GM21717 (cell line): ENCODE results near the gene RPL37A.
A peak's percentile ranks its signal among the peaks of the same experiment; 100 is the strongest.
"Not testable (repeated sequence)": the region's sequence is repeated elsewhere in the genome, so short reads cannot be mapped to it uniquely, and the experiment has no call there.

Experiments
- ATAC-seq: cut with Tn5 transposase; IDR thresholded peaks from one replicate; pipeline ENCODE4 v1.9.1; 2021; ENCODE audit warnings: mild to moderate bottlenecking, moderate library complexity; ENCODE audit not compliant: unreplicated experiment

RPL37A gene

GRCh38 chr2:216516730-216517350, 18.2 kb downstream of the RPL37A start:
- ATAC-seq, result no peak

- no peak for ATAC-seq
Observed at GRCh38 chr2:216517447-216518225, 19.0 kb downstream of the RPL37A start.

- ATAC-seq, result not testable (repeated sequence)
Observed at GRCh38 chr2:216518566-216519119, 20.0 kb downstream of the RPL37A start.

GRCh38 chr2:216519154-216519762, 20.6 kb downstream of the RPL37A start:
- no peak for ATAC-seq

GRCh38 chr2:216520112-216520511, 21.5 kb downstream of the RPL37A start:
- ATAC-seq, result no peak

DNA sequence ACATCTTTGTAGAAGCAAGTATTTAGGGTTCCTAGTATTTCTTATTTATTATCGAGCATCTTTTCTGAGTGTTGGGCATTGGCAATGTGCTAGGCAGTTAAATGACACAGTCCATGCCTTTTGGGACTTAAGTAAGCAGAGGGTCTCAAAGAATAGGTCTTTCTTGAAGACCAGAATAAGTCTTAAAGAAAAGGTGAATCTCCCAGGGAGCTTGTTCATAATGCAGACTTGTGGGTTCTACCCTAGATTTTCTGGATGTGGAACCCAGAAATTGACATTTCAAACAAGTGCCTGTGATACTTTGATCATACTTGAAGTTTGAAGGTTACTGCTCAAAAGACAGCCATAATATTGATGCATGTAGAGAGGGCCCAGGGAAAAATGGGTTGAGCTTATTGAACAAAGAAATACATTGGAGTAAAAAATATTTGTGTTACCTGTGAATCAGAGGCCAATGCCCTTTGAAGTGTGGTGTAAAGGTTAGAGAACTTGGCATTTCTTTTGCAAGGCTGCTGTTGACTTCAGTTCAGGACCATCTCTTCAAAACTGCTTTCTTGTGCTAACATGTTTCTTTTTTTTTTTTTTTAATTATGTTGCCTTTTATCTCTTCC, 24.4 kb downstream of the RPL37A start:
- no peak for ATAC-seq

- no peak for ATAC-seq
Observed at GRCh38 chr2:216525972-216526371, 27.3 kb downstream of the RPL37A start.

DNA sequence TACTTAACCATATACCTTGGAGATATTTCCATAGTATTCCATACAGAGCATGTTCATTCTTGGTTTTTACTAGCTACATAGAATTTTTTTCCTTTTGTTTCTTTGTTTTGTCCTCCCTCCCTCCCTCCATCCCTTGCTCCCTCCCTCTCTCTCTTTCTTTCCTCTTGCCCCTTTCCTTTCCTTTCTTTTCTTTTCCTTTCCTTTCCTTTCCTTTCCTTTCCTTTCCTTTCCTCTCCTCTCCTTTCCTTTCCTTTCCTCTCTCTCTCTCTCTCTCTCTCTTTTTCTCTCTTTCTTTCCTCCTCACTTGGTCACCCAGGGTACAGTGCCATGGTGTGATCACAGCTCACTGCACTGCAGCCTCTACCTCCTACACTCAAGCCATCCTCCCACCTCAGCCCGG, 28.3 kb downstream of the RPL37A start:
- ATAC-seq, result no peak

DNA sequence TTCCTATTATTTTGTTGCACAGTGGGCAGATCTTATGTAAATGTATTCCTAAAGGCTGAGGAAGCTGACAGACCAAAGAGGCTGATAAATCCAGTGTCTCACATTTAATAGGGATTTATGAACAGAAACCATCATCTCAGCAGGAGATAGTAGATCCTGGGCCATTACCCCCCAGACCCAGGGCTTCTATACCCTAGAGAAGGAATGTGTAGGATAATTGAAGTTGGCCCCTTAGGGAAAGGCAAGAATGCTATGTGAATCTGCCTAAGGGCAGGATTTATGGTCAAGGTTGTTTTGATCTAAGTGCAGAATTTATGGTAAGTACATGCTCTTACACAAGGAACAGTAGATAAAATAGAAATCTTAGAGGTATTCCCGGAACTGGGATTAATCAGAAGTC, 29.0 kb downstream of the RPL37A start:
- no peak for ATAC-seq

- no peak for ATAC-seq
Observed at GRCh38 chr2:216532562-216532961, 33.9 kb downstream of the RPL37A start.

DNA sequence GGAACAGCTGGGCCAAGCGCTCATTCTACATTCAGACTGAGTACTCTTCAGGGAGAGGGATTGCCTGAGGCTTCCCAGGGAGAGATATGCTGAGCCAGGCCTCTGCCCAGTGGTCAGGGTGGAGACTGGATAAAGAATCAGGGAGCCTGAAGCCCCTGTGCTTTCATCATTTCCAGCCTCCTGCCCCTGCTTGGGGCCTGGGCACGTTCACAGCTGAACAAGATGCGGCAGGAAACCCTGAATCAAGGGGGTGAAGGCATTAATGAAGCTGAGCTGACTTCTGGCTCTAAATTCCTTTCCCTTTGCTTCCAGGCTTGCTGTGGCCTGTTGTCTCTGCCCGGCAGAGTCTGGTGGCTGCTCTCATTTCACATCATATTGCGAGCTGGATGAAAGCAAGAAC, 35.0 kb downstream of the RPL37A start:
- no peak for ATAC-seq

DNA sequence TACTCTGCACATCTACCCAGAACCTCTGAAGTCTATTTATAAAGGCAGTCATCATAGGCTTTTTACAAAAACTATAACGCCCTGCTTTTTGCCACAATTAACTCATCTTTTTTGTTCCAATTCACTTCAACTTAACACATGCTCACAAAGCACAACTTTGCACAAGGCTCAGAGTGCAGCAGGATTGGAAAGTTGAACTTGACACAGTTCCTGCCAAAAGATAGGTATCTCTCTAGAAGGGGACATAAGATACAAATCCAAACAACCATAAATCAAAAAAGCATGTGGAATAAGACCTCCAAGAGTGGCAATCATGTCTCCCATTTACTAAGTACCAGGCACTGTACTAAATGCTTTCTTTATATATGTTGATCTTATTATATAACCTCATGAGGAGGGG, 36.2 kb downstream of the RPL37A start:
- no peak for ATAC-seq

DNA sequence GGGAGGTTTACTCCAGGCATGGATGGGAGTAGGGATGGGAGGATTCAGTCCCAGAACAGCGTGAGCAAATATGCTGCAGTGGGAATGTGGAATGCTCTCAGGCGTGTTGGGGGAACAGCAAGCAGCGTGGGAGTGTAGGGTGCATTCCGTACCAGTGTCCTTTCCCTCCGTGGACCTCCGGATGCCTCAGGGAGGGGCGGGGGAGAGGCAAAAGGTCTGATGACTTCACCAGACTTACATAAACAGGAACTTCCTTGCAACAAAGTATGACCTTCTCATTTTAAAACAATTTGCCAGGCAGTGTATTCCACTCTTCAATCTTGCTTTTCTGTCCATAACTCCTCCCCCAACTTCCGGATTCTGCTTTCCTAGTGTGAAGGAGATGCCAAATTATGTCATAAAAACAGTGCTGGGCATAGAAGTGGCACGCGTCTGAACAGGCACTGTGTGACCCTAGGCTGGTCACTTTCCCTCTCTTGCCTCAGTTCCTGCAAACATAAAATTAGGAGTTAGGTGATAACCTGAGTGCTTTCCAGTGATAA, 36.9 kb downstream of the RPL37A start:
- no peak for ATAC-seq

GRCh38 chr2:216536734-216537210, 38.1 kb downstream of the RPL37A start:
- ATAC-seq, result no peak

GRCh38 chr2:216537366-216537765, 38.7 kb downstream of the RPL37A start:
- ATAC-seq, result no peak

GRCh38 chr2:216538538-216538937, 39.9 kb downstream of the RPL37A start:
- ATAC-seq, result no peak

- ATAC-seq, result no peak
Observed at GRCh38 chr2:216539120-216539519, 40.5 kb downstream of the RPL37A start.

- peak; percentile 71 for ATAC-seq
Observed at GRCh38 chr2:216539791-216540241, 41.2 kb downstream of the RPL37A start.

DNA sequence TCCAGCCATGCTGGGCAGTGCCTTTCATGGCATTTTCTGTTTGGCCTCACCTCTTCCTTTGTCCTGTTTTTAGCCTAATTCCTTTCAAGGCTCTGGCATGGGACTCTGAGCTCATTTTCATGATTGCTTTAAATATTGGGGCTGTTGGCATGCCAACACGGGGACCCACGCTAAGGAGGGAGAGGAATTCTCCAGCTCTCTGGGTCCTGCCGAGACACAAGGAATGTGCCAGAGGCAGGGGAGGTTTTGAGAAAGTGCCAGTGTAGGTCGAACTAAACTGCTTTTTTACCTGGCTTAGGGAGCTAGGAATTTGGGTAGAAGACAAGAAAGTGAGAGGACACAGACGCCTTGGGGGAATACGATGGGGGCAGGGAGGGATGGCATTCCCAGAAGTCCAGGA, 42.3 kb downstream of the RPL37A start:
- ATAC-seq, result no peak

- ATAC-seq, result no peak
Observed at GRCh38 chr2:216541505-216541904, 42.9 kb downstream of the RPL37A start.

DNA sequence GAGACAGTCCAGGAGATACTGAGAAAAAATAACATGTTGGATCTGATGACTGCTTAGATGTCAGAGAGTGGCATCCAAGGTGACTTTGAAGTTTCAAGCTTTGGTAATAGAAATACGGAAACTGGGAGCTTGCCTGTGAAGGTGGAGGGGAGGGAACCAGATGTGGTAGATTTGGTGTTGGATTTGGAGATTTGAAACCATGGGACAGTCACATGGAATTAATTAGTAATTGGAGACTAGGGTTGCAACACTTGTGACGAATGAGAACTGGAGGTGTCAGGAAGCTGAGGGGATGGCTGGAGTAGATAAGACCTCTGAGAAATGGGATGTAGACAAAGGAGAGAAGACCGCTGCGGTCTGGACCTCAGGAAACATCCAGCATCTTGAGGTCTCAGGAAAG, 46.7 kb downstream of the RPL37A start:
- no peak for ATAC-seq
